GM18858 (cell line): ENCODE results near the gene DPPA4.

Experiments
- ATAC-seq: cut with Tn5 transposase; IDR thresholded peaks from one replicate; pipeline ENCODE4 v1.9.1; 2021; ENCODE audit not compliant: unreplicated experiment

DPPA4 gene

DNA sequence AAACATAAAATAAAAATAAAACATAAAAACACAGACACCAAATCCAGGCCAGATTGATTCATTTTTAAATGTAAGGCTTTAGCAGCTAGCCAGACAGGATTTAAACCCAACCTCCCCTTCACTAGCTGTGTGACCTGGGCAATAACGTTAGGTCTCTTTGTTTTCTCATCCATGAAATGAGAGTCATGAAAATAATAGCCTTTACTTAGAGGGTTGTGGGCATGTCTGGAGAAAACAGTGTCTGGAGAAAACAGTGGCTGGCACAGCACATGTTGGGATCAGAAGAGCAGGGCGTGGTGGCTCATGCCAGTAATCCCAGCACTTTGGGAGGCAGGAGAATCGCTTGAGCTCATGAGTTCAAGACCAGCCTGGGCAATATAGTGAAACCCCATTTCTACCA lies 1.9 kb upstream of the DPPA4 start:
- ATAC-seq: no peak

DNA sequence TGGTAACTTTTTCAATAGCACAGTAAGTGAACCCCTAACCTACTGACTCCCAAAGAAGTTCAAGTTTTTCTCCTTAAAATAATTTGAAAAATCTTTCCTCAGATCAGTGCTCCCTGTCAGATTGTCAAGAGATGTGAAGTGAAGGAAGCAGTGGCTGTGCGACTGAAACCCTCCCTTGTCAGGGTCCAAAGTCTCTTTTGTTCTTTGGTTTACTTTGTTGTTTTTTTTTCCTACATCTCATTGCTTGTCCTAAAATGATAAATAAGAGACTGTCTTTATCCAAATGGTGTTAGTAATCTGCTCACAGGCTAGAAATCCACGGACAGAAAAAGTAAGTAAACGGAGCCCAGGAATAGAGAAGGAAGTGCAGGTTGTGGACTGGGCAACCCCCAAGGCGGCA lies 976 bp upstream of the DPPA4 start:
- ATAC-seq: no peak

DNA sequence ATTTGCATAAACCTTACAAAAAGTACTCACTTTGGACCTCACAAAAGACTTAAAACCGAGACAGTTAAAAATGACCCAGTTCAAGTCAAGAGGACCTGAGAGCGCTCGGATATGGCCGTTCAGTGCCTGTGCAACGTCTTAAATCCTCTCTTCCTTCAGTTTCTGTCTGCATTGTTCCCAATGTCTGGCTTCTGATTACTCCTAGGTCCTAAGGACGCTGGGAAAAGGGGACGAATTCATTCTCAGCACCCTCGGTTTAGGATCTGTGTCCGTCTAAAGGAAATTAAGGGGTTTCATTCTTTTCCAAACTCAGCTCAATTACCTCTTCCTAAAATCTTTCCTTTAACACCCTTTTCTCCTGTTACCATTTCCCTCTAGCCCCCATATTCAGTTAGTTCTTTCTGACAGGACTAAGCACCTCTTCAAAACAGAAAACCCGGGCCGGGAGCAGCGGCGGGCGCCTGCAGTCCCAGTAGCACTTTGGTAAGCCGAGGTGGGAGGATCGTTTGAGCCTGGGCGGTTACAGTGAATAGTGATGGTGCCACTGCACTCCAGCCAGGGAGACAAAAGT lies 970 bp downstream of the DPPA4 start:
- no peak for ATAC-seq

GRCh38 chr3:109334572-109334971 lies 2.8 kb downstream of the DPPA4 start:
- no peak for ATAC-seq

DNA sequence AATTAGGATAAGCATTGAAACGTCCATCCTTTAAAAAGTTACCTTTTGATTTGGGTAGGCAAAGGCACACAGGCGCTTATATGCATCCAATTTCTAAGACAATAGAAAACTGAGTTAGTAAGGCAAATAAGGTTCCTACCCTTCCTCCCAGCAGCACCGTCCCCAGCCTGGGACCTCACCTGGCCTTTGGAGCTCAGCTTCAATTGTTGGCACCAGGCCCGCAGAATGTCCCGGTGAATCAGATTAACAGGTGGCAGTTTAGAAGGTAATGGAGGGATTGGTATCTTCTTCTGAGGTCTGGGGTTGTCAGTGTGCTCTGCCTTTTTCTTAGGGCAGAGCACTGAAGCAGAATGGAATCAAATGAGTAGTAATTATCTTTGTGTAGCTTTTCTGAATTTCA lies 5.7 kb downstream of the DPPA4 start:
- ATAC-seq: no peak

DNA sequence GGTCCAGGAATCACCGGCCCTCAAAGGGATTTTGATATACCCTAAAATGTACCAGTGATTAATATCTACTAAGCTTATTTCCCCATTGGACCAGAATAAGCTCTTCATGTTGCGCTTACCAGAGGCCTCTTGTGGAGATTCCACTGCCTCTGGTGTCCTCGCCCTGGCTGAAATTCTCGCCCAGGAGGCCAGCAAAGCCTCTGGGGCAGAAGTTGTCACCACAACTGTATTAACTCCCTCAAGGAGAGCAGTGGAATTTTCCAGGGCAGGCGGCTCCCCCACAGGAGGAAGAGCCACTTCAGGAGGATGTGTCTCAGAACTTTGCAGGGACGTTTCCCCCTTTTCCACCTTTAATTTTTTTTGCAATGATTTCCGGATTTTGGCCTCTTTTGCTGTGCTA lies 6.9 kb downstream of the DPPA4 start:
- ATAC-seq: no peak

DNA sequence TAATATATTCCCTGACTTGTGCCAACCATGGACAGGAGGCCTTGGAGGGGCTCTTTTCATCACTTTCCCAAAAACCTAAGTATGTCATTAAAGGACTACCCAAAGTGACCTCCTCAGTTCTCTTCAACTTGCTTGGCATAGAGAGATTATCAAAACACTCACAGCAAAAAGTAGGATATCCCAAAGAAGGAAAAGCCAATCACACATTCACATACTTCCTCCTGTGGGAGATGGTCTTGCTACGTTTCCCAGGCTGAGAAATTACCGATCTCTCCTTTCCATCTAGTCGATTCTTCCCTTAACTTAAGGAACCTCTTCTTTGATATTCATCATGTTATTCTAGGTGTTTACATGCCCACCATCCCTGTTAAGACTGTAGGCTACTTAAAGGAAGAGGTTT lies 9.1 kb downstream of the DPPA4 start:
- no peak for ATAC-seq

DNA sequence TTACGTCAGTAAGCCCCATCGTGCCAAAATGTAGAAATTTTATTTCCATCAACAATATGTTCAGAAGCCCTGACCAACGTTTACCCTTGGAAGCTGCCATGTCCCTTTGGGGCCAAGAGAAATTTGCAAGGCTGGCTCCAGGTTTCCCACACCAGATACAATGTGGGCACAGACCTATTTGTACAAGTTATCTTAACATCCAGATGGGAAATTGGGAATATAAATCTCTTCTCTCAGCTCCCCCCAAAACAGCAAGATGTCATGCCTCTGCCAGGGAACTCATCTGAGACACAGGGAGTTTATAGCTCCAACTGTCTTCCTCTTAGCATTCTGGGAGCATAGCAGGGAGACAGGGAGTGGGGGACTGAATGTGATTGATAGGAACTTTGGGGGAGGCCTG lies 11.7 kb downstream of the DPPA4 start:
- ATAC-seq: no peak

DNA sequence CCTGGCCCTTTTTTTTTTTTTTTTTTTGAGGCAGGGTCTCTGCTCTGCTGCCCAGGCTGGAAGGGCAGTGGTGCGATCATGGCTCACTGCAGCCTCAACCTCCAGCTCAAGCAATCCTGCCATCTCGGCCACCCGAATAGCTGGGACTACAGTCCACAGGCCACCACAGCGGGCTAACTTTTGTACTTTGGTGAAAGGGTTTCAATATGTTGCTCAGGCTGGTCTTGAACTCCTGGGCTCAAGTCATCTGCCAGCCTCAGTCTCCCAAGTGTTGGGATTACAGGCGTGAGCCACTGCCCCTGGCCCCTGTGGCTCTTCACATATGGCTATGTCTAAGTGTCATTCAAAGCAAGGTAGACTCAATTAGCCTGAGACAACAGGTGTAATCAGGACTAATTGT lies 12.2 kb downstream of the DPPA4 start:
- ATAC-seq: no peak

- no peak for ATAC-seq
Measured at GRCh38 chr3:109316162-109316730, 21.1 kb downstream of the DPPA4 start, which contains the start of gene DPPA2. TSS of gene DPPA2 (minus strand) at chr3:109316517. CDS start at chr3:109314542, 1,975 bp downstream.

GRCh38 chr3:109313061-109313460 lies 24.3 kb downstream of the DPPA4 start:
- no peak for ATAC-seq

- no peak for ATAC-seq
Measured at GRCh38 chr3:109297496-109297895, 39.9 kb downstream of the DPPA4 start.

DNA sequence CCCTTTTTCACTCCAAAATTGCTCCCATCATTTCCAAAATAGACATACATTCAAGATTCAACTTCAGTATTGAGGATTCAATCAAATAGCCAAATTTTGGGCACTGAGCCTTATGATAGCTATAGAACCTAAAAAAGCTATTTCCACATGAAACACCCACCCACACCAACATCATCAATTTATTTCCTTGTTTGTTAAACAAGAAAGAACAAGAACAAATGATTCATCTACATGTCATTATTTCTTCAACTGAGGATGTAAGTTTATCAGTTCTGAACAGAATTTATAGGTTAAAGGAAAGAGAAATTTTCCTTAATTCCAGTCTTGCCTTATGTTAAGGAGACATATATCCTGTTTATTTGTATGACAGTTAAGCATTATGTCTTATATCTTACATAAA lies 53.3 kb downstream of the DPPA4 start:
- no peak for ATAC-seq

- ATAC-seq: no peak
Measured at GRCh38 chr3:109278546-109278945, 58.8 kb downstream of the DPPA4 start.

DNA sequence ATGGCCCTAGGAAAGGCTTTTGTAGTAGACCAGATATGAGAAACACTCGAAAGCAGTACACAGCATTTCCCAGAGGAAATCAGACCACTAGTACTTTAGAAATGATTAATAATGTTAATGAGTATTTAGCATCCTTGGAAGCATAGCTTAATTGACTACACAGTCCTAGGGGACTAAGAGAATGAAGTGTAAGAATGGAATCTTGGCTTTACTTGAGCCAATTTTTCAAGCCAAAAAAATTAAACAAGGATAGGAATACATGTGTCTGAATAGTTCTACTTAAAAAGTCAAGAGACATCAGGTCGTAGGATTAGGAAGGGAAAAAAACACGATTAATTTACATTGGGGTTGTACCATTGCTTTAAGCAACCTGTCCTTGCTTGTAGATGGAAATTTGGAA lies 59.2 kb downstream of the DPPA4 start:
- no peak for ATAC-seq
